Measurements from ENCODE around the gene ARHGAP26.

ARHGAP26 gene

DNA sequence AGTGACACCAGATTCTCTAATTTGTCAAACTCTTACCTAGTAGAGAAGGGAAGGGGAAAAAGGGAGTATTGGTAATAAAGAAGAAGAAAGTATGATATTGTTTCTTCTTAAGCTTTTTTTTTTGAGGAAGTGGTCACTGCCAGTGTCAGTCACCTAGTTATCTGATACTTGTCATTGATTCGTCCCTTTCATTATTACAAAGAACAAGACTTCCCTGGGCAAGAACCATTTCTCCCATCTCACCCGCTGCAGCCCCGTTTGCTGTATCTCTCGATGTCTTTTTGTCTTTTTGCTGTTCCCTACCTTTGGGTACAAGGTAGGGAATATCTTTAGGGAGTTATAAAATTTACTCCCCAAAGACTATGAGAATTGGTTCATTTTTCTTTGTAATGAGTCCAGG is 249.0 kb downstream of the ARHGAP26 start:
- no peak for DNase-seq (ENCODE audit: low spot score)

DNA sequence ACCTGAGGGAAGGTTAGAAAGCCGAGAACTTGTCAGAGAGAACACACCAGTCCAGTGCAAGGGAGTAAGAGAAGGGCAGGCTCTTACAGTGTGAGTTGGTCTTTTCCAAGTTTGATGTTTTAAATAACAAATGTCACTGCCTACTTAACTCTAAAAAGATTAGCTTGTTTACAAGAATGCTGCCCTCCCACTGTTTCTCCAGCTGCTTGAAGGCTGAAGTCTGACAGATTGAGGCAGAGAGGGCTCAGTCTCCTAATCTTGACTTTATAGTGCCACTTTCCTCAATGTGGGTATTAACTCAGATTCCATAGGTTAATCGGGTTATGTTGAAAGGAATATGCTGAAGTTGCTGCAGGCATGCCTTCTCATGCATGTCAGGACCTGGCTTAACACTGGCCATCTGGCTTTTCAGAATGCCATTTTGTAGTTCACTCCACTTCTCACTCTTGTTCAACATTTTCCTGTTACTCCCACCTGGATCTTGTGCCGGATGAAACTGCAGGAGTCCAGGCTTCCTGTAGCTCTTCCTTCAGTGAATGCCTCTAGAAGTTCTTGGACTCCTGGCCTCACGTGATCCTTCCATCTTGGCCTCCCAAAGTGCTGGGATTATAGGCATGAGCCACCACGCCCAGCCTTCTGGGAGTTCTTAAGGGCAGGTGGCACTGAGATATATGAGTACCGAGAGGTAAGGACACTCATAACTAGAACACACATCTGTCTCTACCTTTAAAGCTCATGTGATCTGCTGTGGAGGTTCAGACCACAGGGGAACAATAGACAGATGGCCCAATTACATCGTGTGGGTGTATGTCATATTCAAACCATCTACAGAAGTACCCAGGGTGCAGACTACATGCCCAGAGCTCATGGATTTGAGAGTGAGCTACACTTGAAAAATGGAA is 249.7 kb downstream of the ARHGAP26 start:
- no peak for DNase-seq (ENCODE audit: low spot score)

DNA sequence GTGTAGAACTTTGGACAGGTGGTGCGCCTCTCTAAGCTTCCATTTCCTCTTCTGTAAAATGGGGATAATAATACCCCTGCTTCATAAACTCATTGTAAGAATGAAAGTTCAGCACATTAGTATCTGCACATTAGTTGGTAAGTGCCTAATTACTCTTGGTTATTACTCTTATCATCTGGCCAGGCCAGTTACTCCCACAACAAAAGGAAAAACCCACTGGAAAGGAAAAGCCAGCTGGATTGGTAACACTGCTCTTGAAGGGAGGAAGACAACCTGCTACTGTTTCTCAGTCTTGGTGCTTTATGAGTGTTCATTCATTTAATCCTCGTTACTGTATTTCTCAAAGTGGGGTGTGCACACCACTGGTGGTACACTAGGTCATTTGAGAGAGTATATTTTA is 251.4 kb downstream of the ARHGAP26 start:
- DNase-seq (ENCODE audit: low spot score): no peak

DNA sequence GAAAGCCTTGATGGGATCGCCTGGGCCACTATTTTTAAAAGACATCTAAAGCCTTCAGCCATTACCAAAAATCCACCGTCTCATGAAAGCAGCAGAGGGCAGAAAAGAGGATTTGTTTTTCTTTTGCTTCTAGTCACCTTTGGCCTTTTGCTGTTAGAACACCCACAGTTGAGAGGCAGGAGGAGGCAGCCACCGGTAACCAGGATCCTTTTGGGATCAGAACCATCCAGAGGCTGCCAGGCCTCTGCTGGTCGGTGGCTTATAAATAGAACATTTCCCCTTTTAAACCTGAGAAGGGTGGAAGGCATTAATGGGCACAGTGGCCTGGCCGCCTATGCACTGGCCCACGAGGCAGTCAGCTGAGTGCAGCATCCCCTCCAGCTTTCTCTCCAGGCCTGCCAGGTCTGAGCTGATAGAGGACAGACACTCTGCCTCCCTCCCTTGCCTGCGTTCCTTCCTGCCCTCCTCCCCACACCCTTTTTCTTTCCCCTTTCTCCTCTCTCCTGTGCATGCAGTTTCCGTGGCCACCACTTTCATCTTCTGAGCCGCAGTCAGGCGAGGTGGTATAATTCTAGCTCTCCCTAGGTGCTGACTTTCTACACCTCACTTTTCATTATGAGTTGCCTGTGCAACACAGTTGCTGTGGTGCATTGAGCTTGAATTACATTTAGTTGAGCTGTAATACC is 253.4 kb downstream of the ARHGAP26 start:
- DNase-seq (ENCODE audit: low spot score): peak; percentile 52

DNA sequence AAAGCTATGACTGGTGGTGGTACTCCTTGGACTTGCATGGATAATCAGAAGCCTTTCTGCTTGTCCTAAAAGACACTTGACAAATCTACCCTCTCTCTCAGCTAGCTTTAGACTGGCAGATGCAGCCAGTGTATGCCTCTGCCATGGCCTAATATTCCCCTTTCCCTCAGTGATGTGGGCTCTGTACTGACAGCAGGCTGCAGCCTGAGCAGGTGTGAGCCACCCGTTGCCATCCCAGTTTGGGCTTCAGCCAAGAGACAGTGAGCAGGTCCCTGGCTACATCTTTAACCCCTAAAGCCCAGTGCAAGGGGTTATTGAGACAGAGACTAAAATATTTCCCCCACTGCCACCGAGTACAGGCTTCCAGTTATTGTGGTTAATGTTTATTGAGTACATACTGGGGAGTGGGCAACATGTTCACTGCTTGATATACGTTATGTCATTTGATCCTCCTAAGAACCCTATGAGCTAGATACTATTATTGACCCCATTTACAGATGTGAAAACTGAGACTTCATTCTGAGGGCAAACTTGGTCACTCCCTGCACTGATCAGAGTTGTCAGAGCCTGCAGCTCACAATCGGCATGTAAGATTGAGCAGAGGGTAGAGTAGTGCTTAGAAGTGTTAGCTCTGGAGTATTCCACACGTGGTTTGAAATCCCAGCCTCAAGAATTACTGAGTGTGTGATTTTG is 254.2 kb downstream of the ARHGAP26 start:
- no peak for DNase-seq (ENCODE audit: low spot score)

DNA sequence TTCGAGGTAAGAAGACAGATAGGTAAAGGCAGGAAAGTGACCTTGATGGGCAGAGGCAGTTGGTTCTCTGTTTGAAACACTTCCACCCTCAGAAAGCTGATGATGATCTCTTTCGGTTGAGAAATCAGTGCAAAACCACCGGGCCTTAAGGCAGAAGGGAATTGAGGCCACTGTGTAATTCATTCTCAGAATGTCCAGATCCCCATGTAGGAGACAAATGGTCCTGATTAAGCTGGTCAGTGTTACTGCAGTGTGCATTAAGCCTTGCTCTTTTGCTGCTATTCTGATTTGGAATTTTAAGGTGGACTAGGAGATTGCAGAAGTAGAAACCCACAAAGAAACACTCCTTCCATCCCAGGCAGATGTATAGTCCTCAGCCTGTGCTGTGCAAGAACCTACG is 255.2 kb downstream of the ARHGAP26 start:
- no peak for DNase-seq (ENCODE audit: low spot score)

DNA sequence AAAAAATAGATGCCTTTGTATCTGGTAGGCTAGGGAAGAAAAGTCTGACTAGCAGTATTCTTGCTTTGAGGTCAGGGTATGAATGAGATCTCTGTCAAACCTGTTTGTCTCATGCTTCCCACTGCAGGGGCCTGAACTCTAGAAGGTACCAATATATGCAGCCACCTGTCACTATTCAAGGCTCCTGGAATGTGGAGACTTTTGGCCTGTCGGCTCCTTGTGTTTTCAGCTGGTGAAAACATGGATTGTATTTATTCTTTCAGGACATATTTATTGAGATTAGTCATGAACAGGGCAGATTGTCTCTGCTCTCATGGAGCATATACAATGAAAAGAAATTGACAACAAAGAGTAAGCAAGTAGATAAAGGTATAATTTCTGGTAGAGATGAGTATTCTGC is 255.8 kb downstream of the ARHGAP26 start:
- no peak for DNase-seq (ENCODE audit: low spot score)

DNA sequence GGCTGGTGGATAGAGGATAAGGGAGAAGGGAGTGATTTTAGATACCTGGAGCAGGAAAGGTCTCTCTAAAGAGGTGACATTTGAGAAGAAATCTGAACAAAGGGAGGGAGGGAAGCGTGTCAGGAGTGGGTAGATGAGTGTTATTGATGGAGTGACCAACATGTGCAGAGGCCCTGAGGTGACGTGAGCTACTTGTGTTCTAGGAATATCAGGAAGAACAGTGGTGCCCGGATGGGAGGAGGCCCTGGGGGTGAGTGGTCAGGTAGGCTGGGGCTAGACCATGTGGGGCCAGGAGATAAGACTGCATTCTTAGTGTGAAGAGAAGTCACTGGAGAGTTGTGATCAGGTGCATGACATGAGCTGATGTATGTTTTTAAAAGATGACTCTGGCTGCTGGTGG is 256.2 kb downstream of the ARHGAP26 start:
- DNase-seq (ENCODE audit: low spot score): no peak

DNA sequence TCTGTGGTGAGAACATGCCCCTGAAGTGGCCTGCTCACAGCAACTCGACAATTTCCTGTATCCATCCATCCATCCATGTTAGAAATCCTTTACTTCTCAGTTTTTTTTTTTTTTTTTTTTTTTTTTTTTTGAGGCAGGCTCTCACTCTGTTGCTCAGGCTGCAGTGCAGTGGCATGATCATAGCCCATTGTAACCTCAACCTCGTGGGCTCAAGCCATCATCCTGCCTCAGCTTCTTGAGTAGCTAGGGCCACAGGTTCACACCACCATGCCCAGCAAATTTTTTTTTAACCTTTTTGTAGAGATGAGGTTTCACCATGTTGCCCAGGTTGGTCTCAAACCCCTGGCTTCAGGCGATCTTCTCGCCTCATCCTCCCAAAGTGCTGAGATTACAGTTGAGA is 259.1 kb downstream of the ARHGAP26 start:
- no peak for DNase-seq (ENCODE audit: low spot score)

DNA sequence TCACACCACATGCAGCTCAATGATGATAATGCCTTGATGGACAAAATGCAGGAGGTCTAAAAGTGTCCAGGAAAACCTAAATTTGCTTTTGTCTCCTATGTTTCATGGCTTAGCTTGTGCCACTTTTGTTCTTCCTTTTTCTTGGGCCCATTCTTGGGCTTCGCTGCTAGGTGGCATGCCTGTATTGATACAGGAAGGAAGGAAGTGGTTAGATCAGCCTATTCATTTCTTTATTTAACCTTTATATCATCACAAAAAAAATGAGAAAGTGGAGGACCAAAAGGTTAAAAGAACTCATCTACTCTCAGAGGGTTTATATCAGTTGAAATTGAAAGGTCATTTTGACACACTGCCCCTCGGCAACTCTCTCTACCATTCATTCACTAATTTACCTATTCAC is 260.2 kb downstream of the ARHGAP26 start:
- DNase-seq (ENCODE audit: low spot score): no peak

DNA sequence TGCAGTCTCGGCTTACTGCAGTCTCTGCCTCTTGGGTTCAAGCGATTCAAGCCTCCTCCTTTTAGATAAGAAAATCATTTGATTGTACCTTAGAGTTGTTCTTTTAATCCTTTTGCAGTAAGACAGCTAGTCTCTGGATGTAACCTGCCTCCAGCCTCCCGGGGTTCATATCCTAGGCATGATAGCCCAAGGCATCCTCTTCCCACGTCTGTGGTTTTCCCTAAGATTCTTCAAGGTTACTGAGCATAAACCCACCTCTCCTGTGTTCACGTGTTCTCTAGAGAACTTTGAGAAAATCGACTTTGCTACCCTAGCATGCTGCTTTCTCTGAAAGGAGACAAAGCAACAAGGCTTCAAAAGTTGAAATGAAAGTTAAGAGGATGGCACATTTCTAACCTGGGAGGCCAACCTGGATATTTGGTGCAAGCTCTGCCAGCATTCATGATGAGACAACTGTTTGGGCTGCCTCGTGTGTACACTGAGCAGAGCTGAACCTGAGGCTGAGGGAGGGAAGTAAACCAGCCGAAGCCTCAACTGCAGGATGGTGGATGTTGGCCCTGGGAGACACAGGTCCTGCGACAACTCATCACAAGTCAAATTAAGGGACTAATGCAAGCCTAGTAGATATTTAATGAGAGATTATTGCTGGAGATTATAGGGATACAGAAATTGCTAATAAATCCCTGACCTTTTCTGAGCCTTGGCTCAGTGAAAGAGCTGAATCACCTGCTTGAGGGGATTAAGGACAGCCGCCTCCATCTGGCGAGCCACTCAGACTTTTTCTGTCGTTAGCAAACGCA is 261.8 kb downstream of the ARHGAP26 start:
- no peak for DNase-seq (ENCODE audit: low spot score)

DNA sequence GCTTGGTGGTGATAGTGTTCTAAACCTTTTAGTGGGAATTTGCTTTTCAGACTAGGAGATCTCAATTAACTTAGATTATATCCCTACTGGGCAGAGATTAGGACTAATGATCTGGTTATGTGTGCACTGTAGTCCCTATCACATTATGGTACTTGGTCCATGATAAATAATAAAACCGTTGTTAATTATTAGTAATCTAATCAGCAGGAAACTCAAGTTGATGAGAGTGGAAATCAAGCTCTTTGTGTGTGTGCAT is 262.3 kb downstream of the ARHGAP26 start:
- no peak for DNase-seq (ENCODE audit: low spot score)

DNA sequence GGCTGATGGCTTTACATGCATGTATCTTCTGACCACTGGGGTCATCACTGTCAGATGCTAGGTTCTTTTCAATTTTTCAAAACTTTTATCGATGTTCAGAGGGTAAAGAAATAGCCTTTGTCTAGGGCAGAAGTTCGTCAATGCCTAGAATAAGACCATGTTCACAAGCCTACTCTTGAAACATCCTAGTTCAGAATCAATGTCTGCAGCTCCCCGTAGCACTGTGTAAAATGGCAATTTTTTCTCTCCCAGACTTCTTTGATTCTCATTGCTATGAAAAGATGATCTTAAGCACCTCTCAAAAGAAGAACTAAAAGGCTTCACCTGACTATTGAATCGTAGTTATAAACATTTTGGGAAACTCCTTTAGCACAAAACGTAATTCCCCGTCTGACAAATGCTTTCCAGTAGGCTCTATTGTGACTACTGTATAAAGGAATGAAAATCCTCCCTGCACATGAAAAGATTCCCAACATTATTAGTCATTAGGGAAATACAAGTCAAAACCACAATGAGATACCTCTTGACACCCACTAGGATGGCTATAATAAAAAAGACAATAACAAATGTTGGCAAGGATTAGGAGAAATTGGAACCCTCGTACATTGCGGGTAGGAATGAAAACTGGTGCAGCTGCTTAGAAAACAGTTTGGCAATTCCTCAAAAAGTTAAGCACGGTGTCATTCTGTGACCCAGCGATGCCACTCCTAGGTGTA is 263.5 kb downstream of the ARHGAP26 start:
- no peak for DNase-seq (ENCODE audit: low spot score)

DNA sequence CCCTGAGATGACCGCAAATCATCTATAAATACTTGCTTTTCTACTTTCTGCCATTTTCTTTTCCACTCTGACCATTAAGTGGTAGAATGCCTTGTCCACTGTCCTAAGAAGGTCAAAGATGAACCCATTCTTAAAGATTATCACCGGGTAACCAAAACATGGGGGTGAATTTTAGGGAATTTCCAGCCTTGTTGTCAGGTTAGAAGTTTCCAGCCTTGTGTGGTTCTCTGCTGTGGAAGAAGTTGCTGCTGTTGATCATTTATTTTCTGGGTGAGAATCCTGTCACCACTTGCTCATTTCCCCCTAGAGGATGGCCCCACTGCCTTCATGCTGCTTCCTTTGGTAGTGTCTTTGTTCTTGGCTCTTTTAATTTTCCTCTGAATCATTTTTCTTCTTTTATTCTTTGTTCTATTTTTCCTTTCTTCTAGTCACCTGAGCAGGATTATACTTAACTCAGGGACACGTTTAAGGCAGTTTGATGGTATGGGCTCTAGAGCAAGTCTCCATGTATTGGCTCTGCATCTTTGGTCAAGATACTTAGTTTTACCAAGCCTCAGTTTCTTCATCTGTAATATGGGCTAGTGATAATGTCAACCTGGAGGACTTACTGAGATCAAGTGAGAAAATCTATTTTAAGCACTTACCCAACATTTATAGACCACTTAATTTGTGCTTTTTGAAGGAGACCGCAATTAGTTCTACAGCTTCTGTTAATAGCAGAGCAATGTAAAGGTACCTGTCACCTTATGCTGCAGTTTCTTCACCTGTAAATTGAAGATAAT is 266.2 kb downstream of the ARHGAP26 start:
- no peak for DNase-seq (ENCODE audit: low spot score)

DNA sequence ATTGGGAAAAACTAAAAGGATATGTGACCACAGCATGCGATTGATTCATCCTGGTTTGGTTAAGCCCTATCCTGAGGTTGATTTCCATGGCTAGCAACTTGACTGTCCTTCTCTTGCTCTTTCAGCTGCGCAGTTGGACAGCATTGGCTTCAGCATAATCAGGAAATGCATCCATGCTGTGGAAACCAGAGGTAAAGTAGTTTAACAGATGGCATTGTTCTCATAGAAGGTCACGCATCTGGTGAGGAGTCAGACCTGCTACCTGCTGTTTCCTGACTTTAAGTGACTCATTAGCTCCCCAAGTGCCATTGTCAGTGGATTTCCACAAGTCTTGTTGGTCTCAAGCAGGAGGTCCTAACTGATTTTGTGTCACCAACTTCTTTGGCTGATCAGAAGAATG is 266.9 kb downstream of the ARHGAP26 start:
- no peak for DNase-seq (ENCODE audit: low spot score)

DNA sequence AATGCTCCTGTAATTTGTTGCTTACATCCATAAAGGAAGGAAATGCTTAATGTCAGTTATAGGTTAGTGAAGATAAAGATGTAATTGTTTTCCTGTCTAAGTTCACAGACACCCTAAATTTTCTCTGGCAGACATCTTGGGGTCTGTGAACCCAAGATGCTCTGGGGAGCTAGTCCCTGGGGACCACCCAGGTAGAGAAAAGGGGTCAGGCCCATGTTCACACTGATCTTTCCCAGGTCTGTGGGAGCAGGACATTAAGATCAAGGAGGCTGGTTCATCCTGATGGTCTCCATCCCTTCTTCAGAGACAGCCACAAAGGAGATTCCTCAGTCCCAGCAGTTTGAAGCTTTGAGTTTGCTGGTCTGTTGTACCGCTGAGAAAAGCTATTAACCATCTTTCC is 267.5 kb downstream of the ARHGAP26 start:
- no peak for DNase-seq (ENCODE audit: low spot score)

DNA sequence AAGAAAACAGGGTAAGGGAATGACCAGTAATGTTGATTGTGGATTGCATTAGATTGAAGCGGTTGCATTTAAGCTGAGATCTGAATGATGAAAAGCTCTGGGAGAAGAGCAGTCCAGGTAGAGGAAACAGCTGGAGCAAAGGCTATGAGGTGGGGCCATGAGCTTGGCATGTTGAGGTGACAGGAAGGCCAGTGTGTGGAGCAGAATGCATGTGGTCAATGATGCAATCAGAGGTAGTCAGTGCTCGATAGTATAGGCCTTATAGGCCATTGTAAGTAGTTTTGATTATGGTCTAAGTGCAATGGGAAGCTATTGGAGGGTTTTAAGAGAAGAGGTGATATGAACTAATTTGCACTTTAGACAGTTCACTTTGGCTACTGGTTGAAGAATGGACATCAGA is 270.4 kb downstream of the ARHGAP26 start:
- no peak for DNase-seq (ENCODE audit: low spot score)

DNA sequence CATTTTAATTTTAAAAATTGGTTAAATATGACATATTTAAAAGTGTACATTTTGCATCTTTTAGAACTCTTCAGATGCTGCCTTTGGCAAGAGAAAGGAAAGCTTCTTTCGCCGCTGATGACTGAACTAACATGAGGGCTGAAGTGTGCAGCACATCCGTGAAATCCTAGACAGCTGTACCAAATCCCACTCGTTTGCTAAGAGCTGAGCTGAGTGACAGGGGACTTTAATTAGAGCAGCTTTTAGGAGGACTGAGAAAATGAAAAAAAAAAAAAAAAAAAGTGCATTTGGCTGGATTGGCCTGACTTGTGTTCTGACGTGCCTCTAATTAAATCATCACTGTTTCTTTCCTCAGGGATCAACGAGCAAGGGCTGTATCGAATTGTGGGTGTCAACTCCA is 271.3 kb downstream of the ARHGAP26 start:
- no peak for DNase-seq (ENCODE audit: low spot score)

DNA sequence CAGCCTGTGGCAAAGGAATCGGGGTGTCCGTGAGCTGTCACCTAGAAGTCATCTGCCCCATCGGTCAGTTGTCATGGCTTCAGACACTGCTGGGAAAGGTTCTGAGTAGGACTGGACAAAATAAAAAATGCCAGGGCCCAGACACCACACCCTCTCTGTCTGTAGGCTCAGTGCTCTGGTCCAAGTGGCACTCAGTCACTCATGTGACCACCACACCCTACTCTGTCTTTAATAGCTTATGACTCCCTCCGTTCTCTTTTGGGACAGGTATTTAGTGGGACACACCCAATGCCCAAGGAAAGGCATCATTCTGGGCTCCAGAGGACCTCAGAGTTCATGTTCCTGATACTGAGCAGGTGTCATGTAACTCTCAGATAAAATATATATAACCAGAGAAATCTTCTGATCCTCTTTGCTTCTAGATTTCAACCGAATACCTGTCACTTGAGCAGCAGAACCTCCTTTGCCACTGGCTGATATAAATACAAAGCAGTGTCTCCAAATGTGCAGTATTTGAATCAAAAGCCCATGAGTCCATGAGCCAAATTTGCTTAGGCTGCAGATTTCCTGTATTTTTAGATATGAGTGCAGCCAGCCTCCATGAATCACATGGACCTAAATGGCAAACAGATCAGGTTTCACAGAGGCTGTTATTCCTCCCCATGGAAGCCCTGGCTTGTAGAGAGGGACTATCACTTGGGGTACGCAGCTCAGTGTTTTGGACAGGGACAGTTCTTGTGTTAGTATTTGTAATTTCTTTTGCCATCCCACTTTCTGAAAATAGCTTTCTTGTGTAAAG is 272.0 kb downstream of the ARHGAP26 start:
- DNase-seq (ENCODE audit: low spot score): no peak

DNA sequence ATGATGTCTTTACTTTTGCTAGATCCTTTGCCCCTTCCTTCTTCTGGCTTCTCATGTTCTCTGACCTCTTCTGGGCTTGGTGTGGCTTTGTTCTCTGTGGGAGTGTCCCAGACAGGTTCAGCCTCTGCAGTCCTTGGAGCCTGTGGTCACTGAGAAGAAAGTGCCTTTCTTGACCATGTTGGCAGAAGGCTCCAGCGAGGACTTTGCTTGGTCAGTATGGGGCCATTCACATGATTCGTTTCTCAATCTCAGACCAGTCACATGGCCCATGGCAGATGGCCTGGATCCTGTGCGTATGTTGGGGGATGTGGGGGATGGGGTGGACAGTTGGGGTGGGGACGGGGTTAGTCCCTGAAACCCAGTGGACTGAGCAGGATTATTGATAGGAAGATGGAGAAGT is 274.1 kb downstream of the ARHGAP26 start:
- no peak for DNase-seq (ENCODE audit: low spot score)

Measured in ecto neural progenitor cell (in vitro differentiated cells).